Duodenal mucosa (tissue), 2 donors: ENCODE data around the gene LY6G6D.

Source experiments
- H3K27ac ChIP-seq: one replicate; pipeline ENCODE4 v1.7.0; 2013; ENCODE audit warnings: low read depth, low read length
- H3K27me3 ChIP-seq, 2 donors: one replicate each; pipeline ENCODE4 v1.7.0; 2013; ENCODE audit warnings: low read length in 2 of 2, control low read depth in 1 of 2; ENCODE audit not compliant: insufficient read depth in 2 of 2, control insufficient read depth in 1 of 2
- H3K36me3 ChIP-seq, 2 donors: one replicate each; pipeline ENCODE4 v1.7.0; 2013; ENCODE audit warnings: low read length in 2 of 2, control low read depth in 1 of 2; ENCODE audit not compliant: insufficient read depth in 2 of 2, control insufficient read depth in 1 of 2
- H3K4me1 ChIP-seq, 2 donors: one replicate each; pipeline ENCODE4 v1.7.0; 2013; ENCODE audit warnings: low read length in 2 of 2, control low read depth in 1 of 2; ENCODE audit not compliant: insufficient read depth in 2 of 2, control insufficient read depth in 1 of 2
- H3K4me3 ChIP-seq, 2 donors: one replicate each; pipeline ENCODE4 v1.7.0; 2013; ENCODE audit warnings: low read length in 2 of 2, low read depth in 1 of 2
- H3K9ac ChIP-seq, 2 donors: one replicate each; pipeline ENCODE4 v1.7.0; 2013; ENCODE audit warnings: low read length in 2 of 2, low read depth in 1 of 2
- H3K9me3 ChIP-seq, 2 donors: one replicate each; pipeline ENCODE4 v1.7.0; 2013; ENCODE audit warnings: low read length in 2 of 2, control low read depth in 1 of 2; ENCODE audit not compliant: control insufficient read depth in 1 of 2

LY6G6D gene

DNA sequence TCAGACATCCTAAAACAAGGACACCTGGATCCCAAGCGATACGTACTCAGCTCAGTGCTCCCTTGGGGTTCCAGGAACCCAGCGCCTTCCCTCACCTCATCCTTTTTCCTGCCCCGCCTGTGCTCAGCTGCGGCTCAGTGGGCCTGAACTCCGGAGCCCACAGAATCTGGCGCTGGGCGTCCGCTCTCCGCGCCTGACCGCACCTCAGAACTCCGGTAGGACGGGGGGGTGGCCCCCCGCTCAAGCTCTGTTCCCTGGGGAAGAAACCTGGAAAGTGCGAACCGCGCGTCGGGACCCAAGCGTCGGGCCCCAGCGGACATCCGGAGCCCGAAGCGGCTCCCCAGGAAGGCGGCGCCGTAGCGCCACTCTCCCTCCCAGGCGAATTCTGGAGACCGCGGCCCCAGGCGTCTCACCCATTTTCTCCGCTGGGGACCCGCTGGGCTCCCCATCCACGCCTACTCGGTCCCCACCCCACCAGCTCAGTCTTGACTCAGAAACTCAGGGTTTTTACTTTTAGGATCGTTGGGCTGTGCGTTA is 33.9 kb upstream of the LY6G6D start:
- Histone ChIP-seq H3K36me3 (peaks cover 5 to 10% of the 10 kb centered on the region in 2 donors), H3K27ac (peak overlapping the region; percentile 63), H3K9ac (peak overlapping the region; percentile 62 to 89), H3K9me3 (no peaks in the 10 kb centered on the region), H3K4me1 (peaks cover 11 to 16% of the 10 kb centered on the region in 2 donors), H3K27me3 (no peaks in the 10 kb centered on the region), H3K4me3 (peak overlapping the region; percentile 66 to 75)

DNA sequence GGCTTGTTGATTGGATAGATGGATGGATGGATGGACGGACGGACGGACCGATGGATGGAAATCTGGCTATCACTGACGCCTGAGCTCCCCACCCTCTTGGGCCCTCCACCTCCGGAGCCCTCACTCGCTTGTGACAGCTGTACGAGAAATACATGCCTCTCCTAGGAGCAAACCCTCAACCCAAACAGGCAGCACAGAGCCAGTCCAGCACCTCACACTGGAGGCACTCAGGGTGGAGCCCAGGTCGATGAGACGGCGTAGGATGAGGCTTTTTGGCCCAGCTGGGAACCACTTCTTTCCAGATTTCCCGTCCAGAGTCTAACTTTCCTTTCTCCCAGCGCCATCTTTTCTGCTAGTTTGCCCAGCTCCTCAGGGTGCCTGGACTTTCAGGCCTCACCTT is 31.6 kb upstream of the LY6G6D start:
- H3K4me3 ChIP-seq, result peak overlapping the region; percentile 47 to 59
- H3K27ac ChIP-seq, result peak overlapping the region; percentile 65
- no peaks in the 10 kb centered on the region for H3K9me3 ChIP-seq
- H3K27me3 ChIP-seq, result no peaks in the 10 kb centered on the region
- peaks cover 11 to 16% of the 10 kb centered on the region in 2 donors for H3K4me1 ChIP-seq
- peaks cover 22 to 34% of the 10 kb centered on the region in 2 donors for H3K36me3 ChIP-seq
- peak overlapping the region; percentile 8 to 48 for H3K9ac ChIP-seq

DNA sequence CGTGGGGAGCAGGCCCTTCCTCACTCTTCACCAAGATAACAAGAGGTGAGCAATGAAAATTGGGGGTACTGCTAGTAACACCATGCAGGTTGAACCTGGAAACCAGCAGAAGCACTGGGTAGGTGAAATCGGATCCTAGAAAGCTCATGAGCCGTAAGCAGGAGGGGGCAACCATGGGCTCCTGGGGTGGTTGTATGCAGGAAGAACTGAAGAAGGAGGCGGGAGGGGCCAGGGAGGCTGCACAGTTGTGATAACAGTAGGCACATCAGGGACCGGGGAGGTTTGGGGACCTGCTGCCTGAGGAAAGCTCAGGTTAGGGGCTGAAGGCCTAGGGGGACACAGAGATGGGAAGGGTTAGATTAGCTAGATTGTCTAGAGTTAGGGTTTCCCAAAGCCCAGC is 28.7 kb upstream of the LY6G6D start:
- no peaks in the 10 kb centered on the region for H3K9me3 ChIP-seq
- H3K27me3 ChIP-seq, result no peaks in the 10 kb centered on the region
- H3K9ac ChIP-seq, result no peak overlapping the region
- peaks cover 41 to 54% of the 10 kb centered on the region in 2 donors for H3K36me3 ChIP-seq
- H3K4me1 ChIP-seq, result peaks cover 20 to 27% of the 10 kb centered on the region in 2 donors
- no peak overlapping the region for H3K4me3 ChIP-seq
- no peak overlapping the region for H3K27ac ChIP-seq

- Histone ChIP-seq H3K4me1 (peaks cover 16 to 26% of the 10 kb centered on the region in 2 donors), H3K4me3 (no peak overlapping the region), H3K9me3 (no peaks in the 10 kb centered on the region), H3K36me3 (peaks cover 46 to 62% of the 10 kb centered on the region in 2 donors), H3K9ac (no peak overlapping the region), H3K27ac (no peak overlapping the region), H3K27me3 (no peaks in the 10 kb centered on the region)
These were observed 27.8 kb upstream of the LY6G6D start for GRCh38 chr6:31687321-31687720.

DNA sequence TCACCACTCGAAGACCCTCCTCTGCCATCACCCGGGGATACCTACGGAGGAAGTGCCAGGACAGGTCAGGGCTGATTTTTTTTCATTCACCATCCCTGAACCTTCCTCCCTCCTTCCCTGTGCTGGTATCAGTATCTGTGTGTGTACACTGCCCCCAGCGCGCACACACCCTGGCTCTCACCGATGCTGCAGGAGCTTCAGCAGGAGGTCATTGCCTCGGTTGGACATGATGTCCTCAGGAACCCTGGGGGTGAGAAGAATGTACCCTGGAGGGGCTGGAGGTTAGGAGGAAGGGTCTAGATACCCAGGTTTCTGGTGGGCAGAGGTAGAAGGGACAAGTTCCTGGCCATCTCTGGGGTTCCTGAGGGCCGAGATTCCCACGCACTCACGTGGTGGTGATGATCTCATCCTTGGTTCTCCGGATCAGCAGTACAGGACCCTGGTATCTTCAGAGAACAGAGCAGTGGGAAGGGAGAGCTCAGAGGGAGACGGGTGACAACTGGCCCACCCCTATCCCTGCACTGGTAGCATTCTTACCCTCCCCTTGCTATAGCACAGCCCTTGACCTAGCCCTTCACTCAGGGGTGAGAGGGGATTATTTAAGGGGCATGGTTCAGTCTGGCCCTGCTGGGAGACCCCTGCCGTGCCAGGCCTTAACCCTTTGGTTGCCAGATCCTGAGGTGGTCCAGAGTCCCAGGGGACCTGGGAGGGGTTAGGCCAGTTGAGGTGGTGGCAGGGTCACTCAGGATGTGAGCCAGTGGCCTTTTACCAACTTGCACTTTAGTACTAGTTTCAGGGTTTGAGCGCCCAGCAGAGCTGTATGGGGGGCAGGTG is 27.1 kb upstream of the LY6G6D start:
- Histone ChIP-seq H3K27me3 (no peaks in the 10 kb centered on the region), H3K27ac (no peak overlapping the region), H3K4me1 (peaks cover 16 to 26% of the 10 kb centered on the region in 2 donors), H3K36me3 (peaks cover 52 to 68% of the 10 kb centered on the region in 2 donors), H3K9ac (no peak overlapping the region), H3K9me3 (no peaks in the 10 kb centered on the region), H3K4me3 (no peak overlapping the region)

DNA sequence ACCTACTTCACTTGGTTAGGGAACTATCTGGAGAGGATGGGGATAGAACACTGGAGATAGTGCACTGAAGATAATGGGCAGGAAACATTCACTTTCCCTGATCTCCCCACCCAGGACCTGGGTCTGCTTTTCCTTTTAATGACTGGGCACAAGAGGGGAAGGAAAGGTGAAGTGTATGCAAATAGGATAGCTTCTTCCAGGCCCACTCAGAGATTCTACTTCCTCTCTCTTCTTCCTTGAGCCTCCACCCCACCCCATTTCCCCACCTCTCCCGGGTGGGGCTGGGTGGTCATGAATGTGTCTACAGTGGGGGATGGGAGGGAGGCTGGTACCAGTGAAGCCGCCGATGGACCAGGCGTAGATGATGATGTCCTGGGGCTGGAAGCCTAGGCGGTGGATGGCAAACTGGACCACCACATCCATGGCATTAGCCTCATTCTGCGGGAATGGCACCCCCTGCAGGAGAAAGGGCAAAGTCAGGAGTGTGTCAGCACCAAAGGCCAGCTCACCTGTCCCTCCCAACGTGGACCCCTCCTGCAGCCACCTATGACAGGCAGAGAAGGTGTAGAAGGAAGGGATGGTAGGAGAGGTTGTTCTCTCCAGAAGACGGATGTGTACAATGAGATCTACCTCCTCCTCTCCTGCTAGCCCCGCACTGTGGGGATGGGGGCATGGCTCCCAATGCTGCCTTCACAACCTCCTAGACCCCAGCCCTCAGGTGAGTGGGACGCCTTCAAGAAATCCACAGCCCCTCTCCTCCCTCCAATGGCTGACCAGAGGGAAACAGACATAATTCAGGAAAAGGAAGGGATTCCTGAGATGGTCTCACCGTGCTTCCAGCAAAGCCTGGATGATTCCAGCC is 25.7 kb upstream of the LY6G6D start:
- peak overlapping the region in 1 of 2 donors; percentile 8 for H3K4me3 ChIP-seq
- H3K27me3 ChIP-seq, result no peaks in the 10 kb centered on the region
- H3K36me3 ChIP-seq, result peaks cover 60 to 81% of the 10 kb centered on the region in 2 donors
- H3K9ac ChIP-seq, result peak overlapping the region in 1 of 2 donors; percentile 5
- peak overlapping the region; percentile 33 for H3K27ac ChIP-seq
- no peaks in the 10 kb centered on the region for H3K9me3 ChIP-seq
- peaks cover 16 to 19% of the 10 kb centered on the region in 2 donors for H3K4me1 ChIP-seq

GRCh38 chr6:31690231-31691077 is 24.7 kb upstream of the LY6G6D start:
- H3K4me3 ChIP-seq, result peak overlapping the region in 1 of 2 donors; percentile 8
- H3K9me3 ChIP-seq, result no peaks in the 10 kb centered on the region
- H3K4me1 ChIP-seq, result peaks cover 16 to 19% of the 10 kb centered on the region in 2 donors
- no peaks in the 10 kb centered on the region for H3K27me3 ChIP-seq
- peak overlapping the region; percentile 58 for H3K27ac ChIP-seq
- peak overlapping the region in 1 of 2 donors; percentile 28 for H3K9ac ChIP-seq
- H3K36me3 ChIP-seq, result peaks cover 65 to 87% of the 10 kb centered on the region in 2 donors

GRCh38 chr6:31691078-31691463 is 24.1 kb upstream of the LY6G6D start:
- Histone ChIP-seq H3K27me3 (no peaks in the 10 kb centered on the region), H3K4me3 (peak overlapping the region in 1 of 2 donors; percentile 8), H3K4me1 (peaks cover 16 to 19% of the 10 kb centered on the region in 2 donors), H3K36me3 (peaks cover 64 to 86% of the 10 kb centered on the region in 2 donors), H3K9ac (peak overlapping the region in 1 of 2 donors; percentile 28), H3K9me3 (no peaks in the 10 kb centered on the region), H3K27ac (peak overlapping the region; percentile 58)

GRCh38 chr6:31691564-31692108 is 23.5 kb upstream of the LY6G6D start:
- Histone ChIP-seq H3K27ac (no peak overlapping the region), H3K9ac (no peak overlapping the region), H3K36me3 (peaks cover 60 to 86% of the 10 kb centered on the region in 2 donors), H3K4me3 (no peak overlapping the region), H3K27me3 (no peaks in the 10 kb centered on the region), H3K4me1 (peaks cover 16 to 19% of the 10 kb centered on the region in 2 donors), H3K9me3 (no peaks in the 10 kb centered on the region)
